Keratinocyte (primary cell): ENCODE measurements around the gene PSMB10. TPM values are rescaled to one million over a fixed set of nuclear protein-coding genes. Genes with fewer than 3 reads are reported as not detected.
"Not testable (repeated sequence)": the region's sequence is repeated elsewhere in the genome, so short reads cannot be mapped to it uniquely, and the experiment has no call there.

Experiments used
- DNase-seq: peaks from one replicate; pipeline ENCODE4 v3.0.0-alpha.2; 2011; ENCODE audit warnings: low read depth, missing footprints, low spot score
- FAIRE-seq: peaks from 2 replicates; lab custom pipeline; 2011; peaks lifted over from hg19 to GRCh38; lab: Jason Lieb, UNC
- H2AFZ ChIP-seq: 2 replicates; pipeline ENCODE4 v1.6.0; 2012; ENCODE audit warnings: low read length, control low read depth, inconsistent platforms; ENCODE audit not compliant: control insufficient read depth
- H3K27ac ChIP-seq: 2 replicates; pipeline ENCODE4 v1.5.1; 2011; ENCODE audit warnings: low read length; ENCODE audit not compliant: control insufficient read depth, insufficient read depth
- H3K27me3 ChIP-seq: 3 replicates; pipeline ENCODE4 v1.6.0; 2011; ENCODE audit warnings: low read length; ENCODE audit not compliant: control insufficient read depth, insufficient read depth; ENCODE audit errors: extremely low read depth
- H3K36me3 ChIP-seq, 2 experiments: 2 replicates in 1 of 2; 3 replicates in 1 of 2; pipeline ENCODE4 v1.5.1; 2011; ENCODE audit warnings: low read length in 2 of 2, mild to moderate bottlenecking in 1 of 2; ENCODE audit not compliant: control insufficient read depth in 2 of 2, insufficient read depth in 2 of 2; ENCODE audit errors: extremely low read depth in 1 of 2
- H3K4me1 ChIP-seq: 3 replicates; pipeline ENCODE4 v1.5.1; 2011; ENCODE audit warnings: low read length; ENCODE audit not compliant: control insufficient read depth, insufficient read depth; ENCODE audit errors: extremely low read depth
- H3K4me2 ChIP-seq: 3 replicates; pipeline ENCODE4 v1.6.0; 2011; ENCODE audit warnings: low read depth, low read length; ENCODE audit not compliant: control insufficient read depth, insufficient read depth; ENCODE audit errors: extremely low read depth
- H3K4me3 ChIP-seq, 3 experiments: fragments of 200-600 bp in 1 of 3; sonication (generic) in 1 of 3; 2 replicates in 2 of 3; 3 replicates in 1 of 3; pipeline ENCODE4 v1.5.1; 2011 to 2016; ENCODE audit warnings: low read length in 3 of 3, mild to moderate bottlenecking in 3 of 3, control low read depth in 2 of 3, inconsistent platforms in 1 of 3, low read depth in 1 of 3, mixed read lengths in 1 of 3, mixed run types in 1 of 3, moderate library complexity in 1 of 3; ENCODE audit not compliant: control insufficient read depth in 2 of 3, insufficient read depth in 2 of 3; ENCODE audit errors: extremely low read depth in 1 of 3
- H3K79me2 ChIP-seq: 2 replicates; pipeline ENCODE4 v1.6.0; 2012; ENCODE audit warnings: low read length; ENCODE audit not compliant: control insufficient read depth, insufficient read depth
- H3K9ac ChIP-seq: 3 replicates; pipeline ENCODE4 v1.6.0; 2011; ENCODE audit warnings: low read length; ENCODE audit not compliant: control insufficient read depth, insufficient read depth; ENCODE audit errors: extremely low read depth
- H3K9me1 ChIP-seq: 3 replicates; pipeline ENCODE4 v1.6.0; 2011; ENCODE audit warnings: low read length; ENCODE audit not compliant: control insufficient read depth, insufficient read depth; ENCODE audit errors: extremely low read depth
- H3K9me3 ChIP-seq: 2 replicates; pipeline ENCODE4 v1.5.1; 2012; ENCODE audit warnings: low read depth, low read length; ENCODE audit not compliant: control insufficient read depth
- H4K20me1 ChIP-seq: 3 replicates; pipeline ENCODE4 v1.6.0; 2011; ENCODE audit warnings: low read length; ENCODE audit not compliant: control insufficient read depth, insufficient read depth; ENCODE audit errors: extremely low read depth
- EZH2 ChIP-seq: IDR thresholded peaks from one replicate; pipeline ENCODE4 v1.6.1; 2012; ENCODE audit warnings: inconsistent platforms, mild to moderate bottlenecking, low read length, moderate library complexity
- dilution Hi-C: fragments of 300-500 bp; cut with MboI; formaldehyde crosslinking; loops from one replicate; pipeline ENCODE4 v1.7.0; 2020; ENCODE audit warnings: low sequenced_read_pairs; ENCODE audit not compliant: extremely low pct_ligation_motif_present
- polyA plus RNA-seq, 5 experiments: library from polyadenylated mRNA; depleted of rRNA in 3 of 5; stranded (reverse) in 3 of 5; stranded (forward) in 1 of 5; unstranded in 1 of 5; fragments of >200 nt; gene quantifications; 1 replicate in 1 of 5; 2 replicates in 3 of 5; 3 replicates in 1 of 5; pipeline versions ENCODE4 v1.2.1 to v1.2.3, GENCODE V29; 2011 to 2012; ENCODE audit warnings: missing spikeins in 2 of 5, low read depth in 1 of 5, low replicate concordance in 1 of 5
- TF ChIP-seq, protein P1 (sequence below), 3 experiments: IDR thresholded peaks in 1 of 3; conservative IDR thresholded peaks in 1 of 3; optimal IDR thresholded peaks in 1 of 3; 2 replicates in 2 of 3; 3 replicates in 1 of 3; pipeline versions ENCODE3 to v1.5.1; 2011; ENCODE audit warnings: low read length in 3 of 3, mild to moderate bottlenecking in 3 of 3, moderate library complexity in 2 of 3, control low read depth in 1 of 3, inconsistent platforms in 1 of 3; ENCODE audit not compliant: insufficient read depth in 2 of 3; ENCODE audit errors: extremely low read depth in 1 of 3

The PSMB10 gene
- polyA plus RNA-seq, 1 donor (not counting 4 experiments of a cell fraction or from before 2014, with no cell fraction given), result 11.1 TPM

GRCh38 chr16:67939507-67940445, 3.1 kb upstream of the PSMB10 start:
- no peak overlapping the region for H3K4me2 ChIP-seq
- FAIRE-seq (no peak), DNase-seq (no peak)
- peaks cover 10% of the 10 kb centered on the region for H3K79me2 ChIP-seq
- no peaks in the 10 kb centered on the region for H3K27me3 ChIP-seq
- dilution Hi-C loops, result no loop called here
- peaks cover 3% of the 10 kb centered on the region for H3K9me1 ChIP-seq
- H4K20me1 ChIP-seq, result no peaks in the 10 kb centered on the region
- H3K27ac ChIP-seq, result no peak overlapping the region
- no peak overlapping the region for H2AFZ ChIP-seq
- H3K36me3 ChIP-seq, result peaks cover 29 to 34% of the 10 kb centered on the region in 2 experiments
- H3K9me3 ChIP-seq, result no peaks in the 10 kb centered on the region
- no peak overlapping the region for H3K4me3 ChIP-seq
- TF ChIP-seq EZH2, result no peak
- TF ChIP-seq, protein P1, sequence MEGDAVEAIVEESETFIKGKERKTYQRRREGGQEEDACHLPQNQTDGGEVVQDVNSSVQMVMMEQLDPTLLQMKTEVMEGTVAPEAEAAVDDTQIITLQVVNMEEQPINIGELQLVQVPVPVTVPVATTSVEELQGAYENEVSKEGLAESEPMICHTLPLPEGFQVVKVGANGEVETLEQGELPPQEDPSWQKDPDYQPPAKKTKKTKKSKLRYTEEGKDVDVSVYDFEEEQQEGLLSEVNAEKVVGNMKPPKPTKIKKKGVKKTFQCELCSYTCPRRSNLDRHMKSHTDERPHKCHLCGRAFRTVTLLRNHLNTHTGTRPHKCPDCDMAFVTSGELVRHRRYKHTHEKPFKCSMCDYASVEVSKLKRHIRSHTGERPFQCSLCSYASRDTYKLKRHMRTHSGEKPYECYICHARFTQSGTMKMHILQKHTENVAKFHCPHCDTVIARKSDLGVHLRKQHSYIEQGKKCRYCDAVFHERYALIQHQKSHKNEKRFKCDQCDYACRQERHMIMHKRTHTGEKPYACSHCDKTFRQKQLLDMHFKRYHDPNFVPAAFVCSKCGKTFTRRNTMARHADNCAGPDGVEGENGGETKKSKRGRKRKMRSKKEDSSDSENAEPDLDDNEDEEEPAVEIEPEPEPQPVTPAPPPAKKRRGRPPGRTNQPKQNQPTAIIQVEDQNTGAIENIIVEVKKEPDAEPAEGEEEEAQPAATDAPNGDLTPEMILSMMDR (optimal IDR thresholded peaks at IDR 0.05 in 1 of 3, IDR thresholded peaks at IDR 0.05 in 1 of 3, conservative IDR thresholded peaks at IDR 0.05 in 1 of 3; ENCODE audit: extremely low read depth in 1 of 3, insufficient read depth in 2 of 3, low read length in 3 of 3), result no peak
- H3K4me1 ChIP-seq, result peaks cover 14% of the 10 kb centered on the region
- no peak overlapping the region for H3K9ac ChIP-seq

DNA sequence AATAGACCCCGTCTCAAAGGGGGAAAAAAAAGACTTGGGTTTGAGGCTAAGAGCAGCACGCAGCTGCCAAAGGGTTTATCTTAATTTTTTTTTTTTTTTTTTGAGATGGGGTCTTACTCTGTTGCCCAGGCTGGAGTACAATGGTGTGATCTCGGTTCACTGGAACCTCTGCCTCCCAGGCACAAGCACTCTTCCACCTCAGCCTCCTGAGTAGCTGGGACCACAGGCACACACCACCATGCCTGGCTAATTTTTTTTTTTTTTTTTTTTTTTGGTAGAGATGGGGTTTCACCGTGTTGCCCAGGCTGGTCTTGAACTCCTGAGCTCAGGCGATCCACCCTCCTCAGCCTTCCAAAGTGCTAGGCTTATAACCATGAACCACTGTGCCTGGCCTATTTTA, 1.1 kb upstream of the PSMB10 start:
- H3K9me3 ChIP-seq, H4K20me1 ChIP-seq, H3K27me3 ChIP-seq, H3K9me1 ChIP-seq, H3K27ac ChIP-seq, H2AFZ ChIP-seq, FAIRE-seq, H3K4me3 ChIP-seq, DNase-seq, dilution Hi-C loops, H3K9ac ChIP-seq, H3K79me2 ChIP-seq: not testable (repeated sequence)
- Histone ChIP-seq H3K4me2 (peak overlapping the region; percentile 63), H3K4me1 (peaks cover 27% of the 10 kb centered on the region), H3K36me3 (peaks cover 14 to 24% of the 10 kb centered on the region in 2 experiments)
